Left renal cortex interstitium (tissue), 4 donors: ENCODE results near the gene PCED1B. TPM values are rescaled to one million over a fixed set of nuclear protein-coding genes. Genes with fewer than 3 reads are reported as not detected.

Experiments used
- DNase-seq, 4 donors: peaks; one replicate each; pipeline ENCODE4 v3.0.0-alpha.2; 2013; ENCODE audit warnings: low read depth in 4 of 4, low spot score in 2 of 4, missing footprints in 1 of 4
- polyA plus RNA-seq, 4 donors: library from polyadenylated mRNA; unstranded; fragments of 120-200 nt; gene quantifications; one replicate each; pipeline ENCODE4 v1.2.1, GENCODE V29; 2013; ENCODE audit not compliant: insufficient read length in 4 of 4

The PCED1B gene
- polyA plus RNA-seq, 4 donors = 4.0 to 5.9 (median 4.4) TPM

GRCh38 chr12:47087088-47087688 is 7.8 kb downstream of the PCED1B start:
- DNase-seq = no peak

DNA sequence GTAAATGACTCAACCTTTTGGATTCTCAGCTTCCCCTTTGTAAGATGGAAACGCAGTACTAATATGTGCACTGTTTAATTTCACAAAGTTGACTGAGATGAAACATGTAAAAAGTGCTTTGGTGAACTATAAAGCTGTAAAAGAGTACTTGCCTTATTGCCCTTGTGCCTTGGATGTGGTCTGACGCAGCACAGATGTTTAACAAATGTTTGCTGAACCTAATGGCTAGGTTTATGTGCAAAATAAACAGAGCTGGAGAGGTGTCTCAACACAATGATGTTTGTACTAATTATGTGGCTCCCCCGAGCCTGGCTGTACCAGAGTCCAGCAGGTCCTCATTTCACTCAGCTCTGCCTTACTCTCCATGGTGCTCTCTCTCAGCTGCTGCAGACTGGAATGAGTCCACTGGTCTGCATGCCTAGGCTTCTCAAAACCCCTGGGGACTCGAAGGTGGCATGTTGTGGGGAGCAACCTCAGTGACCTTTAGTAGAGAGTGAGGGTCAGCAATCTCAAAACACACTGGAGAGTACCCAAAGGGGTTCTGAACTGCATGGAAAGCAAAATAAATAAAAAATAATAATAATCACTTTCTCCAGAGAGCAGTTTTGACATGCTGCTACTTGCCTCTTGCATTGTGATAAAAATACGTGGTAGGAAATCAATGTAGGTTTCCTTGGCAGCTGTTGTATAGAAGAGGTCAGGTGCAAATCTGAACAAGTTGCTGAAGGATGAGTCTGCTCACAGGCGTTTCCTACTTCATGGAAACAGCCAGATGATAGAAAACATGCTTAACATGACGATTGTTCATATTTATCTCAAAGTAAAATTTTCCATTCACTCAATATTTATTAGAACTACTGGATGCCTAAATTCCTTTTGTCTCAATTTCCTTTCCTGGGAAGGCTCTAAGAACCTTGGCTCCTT is 8.9 kb downstream of the PCED1B start:
- DNase-seq = no peak

- DNase-seq = no peak
Measured at GRCh38 chr12:47091009-47091408, 11.6 kb downstream of the PCED1B start.

- no peak for DNase-seq
Measured at GRCh38 chr12:47094804-47095203, 15.4 kb downstream of the PCED1B start.

DNA sequence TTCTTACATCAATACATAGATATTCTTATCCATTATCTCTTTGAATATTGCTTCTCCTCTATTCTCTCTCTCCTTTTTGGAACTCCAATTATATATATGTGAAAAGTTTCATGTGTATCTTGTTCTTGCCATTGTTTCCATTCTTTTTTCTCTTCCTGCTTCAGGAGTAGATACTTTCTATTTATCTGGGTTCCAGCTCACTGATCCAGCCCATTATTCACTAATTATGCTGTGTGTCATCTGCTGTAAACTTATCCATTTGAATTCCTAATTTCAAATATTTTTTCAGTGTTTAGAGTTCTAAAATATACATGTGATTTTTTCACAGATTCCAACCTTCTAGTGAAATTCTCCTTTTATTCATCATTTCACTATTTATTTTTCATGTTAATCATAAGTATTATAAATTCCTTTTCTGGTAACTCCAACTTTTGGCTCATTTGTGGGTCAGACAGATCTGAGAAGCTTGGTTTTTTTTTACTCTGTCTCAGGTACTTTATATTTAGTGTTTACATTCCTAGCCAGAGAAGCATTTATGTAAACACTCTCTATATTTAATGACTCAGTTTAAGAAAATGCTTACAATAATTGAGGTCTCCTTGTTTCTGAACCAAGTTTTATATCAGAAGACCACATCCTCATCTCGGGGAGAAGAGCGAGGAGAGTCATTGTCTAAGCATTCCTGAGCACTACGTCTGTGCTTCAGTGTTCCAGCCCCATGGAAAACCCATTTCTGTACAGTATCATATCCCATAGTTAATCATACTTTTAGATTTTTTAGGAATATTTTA is 16.2 kb downstream of the PCED1B start:
- no peak for DNase-seq

- no peak for DNase-seq
Measured at GRCh38 chr12:47097276-47097896, 18.0 kb downstream of the PCED1B start.

DNA sequence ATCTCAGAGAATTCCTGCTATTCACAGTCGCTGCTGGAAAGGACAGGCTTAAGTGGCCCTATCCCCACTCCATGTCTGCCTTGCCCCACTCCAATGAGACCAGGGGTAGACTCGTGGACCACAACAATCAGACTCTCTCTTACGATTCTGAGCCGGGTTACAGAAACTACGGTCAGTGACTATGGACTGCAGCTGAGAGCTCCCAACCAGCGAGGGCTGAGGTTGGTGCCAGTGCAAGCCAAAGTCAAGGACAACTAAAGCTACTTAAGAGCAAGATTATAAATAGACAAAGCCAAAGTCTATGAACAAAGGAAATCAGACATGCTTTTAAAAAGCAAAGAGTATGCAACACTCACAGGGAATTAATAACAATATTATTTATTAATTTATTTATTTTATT is 18.7 kb downstream of the PCED1B start:
- no peak for DNase-seq

DNA sequence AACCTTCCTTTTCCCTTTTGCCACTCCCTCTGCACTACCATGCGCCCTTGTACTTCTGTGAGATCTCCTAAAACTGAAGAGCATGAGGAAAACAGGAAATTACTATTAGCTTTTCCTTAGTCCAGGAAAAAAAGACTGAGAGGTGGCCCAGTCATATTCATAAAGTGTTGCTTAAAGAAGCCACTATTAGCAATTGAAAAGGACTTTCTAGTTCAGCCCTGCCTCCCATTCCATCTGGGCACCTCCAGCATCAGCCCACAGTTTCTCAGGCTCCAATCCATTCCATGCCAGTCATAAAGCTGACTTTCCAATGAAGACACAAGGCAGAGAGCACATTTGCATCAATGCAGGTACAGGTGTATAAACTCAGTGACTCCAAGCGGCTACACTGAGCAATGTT is 20.2 kb downstream of the PCED1B start:
- no peak for DNase-seq

- no peak for DNase-seq
Measured at GRCh38 chr12:47100160-47100559, 20.7 kb downstream of the PCED1B start.

GRCh38 chr12:47102406-47102805 is 23.0 kb downstream of the PCED1B start:
- no peak for DNase-seq

- DNase-seq = no peak
Measured at GRCh38 chr12:47102845-47103651, 23.6 kb downstream of the PCED1B start.

DNA sequence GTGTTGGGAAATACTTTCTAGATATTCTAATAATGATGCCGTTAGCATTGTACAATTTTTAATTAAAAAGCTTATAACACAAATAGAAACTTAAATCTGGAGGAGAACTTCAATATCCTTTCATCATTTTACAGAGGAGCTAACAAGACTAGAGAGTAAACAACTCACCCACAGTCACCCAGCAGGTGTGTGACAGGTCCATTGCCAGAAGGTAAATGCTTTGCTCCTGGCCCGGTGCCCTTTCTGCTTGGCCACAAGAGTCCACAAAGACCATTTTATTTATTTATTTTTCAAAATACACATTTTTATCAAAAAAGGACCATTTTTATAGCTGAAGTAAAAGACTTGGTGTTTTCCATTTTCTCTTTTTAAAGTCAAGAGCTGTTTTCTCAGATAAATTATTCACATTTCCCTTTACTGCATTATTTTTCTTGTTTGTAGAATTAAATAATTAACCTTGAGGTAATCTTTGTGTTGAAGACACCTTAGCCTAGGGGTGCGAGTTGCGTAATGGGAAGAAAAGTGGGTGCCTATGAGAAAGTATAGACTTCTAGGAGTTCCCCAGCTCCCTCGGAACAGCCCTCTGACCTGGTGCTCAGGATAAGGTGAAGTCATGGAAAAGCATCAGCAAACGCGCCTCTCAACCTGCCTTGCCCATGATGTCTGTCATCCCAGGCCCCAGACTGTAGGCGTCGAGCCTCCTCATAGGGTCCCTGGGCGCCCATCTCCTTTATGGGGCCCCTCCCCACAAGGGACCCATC is 26.7 kb downstream of the PCED1B start:
- DNase-seq = no peak

DNA sequence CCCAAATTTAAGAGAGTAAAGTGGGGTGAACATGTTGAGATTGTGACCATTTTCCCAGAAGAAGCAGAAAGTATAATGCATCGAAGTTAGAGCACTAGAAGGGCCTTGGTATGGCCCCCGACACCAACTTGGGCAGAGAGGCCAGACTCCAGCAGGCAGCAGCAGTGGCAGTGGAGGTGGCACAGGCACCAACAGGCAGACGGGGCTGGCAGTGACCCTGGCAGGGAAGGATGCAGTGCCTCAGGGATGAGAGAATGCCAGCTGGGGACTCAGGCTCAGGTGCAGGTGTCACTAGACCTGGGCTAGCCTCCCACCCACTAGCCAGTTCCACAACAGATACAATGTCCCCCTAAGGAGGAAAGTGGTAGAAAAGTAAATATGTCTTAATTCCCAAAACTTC is 28.0 kb downstream of the PCED1B start:
- DNase-seq = no peak

GRCh38 chr12:47107926-47108325 is 28.5 kb downstream of the PCED1B start:
- no peak for DNase-seq

- no peak for DNase-seq
Measured at GRCh38 chr12:47110011-47110541, 30.7 kb downstream of the PCED1B start.

DNA sequence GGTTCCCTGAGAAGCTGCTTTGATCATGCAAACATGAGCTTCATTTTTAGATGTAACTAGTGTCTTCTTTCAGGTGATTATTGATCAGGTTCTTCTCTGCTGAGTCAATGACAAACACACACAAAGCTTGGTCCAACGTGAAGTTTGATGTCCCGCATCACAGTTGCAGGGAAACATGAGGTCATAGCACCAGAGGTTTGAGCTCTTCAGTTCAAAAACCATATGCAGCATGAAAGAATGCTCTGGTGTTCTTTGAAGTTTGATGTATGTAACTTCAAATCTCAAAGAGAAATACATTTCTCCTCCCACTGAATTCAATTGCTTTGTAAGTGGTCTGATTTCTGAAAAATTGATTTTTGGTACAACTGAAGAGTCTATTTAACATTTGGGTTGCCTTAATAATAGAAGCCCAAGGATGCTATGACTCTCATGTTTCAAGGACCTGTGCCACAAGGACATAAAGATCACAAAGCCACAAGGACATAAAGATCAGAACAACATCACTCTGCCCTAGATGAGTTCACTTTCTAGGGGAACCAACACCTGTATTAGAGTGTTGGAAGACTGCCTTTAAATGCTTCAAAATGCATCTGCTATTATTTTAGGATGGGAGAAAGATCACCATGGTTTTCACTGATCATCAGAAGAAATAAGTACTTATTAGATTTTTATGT is 31.4 kb downstream of the PCED1B start:
- DNase-seq = no peak

DNA sequence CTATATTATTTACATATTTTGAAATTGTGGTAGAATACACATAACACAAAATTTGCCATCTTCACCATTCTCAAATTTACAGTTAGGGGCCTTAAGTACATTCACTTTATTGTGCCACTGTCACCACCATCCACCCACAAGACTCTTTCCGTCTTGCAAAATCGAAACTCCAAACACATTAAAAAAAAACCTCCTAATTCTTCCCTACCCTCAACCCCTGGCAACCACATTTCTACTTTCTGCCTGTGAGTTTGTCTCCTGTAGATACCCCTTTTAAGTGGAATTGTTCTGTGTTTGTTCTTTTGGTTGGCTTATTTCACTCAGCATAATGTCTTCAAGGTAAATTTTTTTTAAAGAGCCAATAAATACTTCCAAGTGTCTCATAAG is 32.0 kb downstream of the PCED1B start:
- DNase-seq = no peak

DNA sequence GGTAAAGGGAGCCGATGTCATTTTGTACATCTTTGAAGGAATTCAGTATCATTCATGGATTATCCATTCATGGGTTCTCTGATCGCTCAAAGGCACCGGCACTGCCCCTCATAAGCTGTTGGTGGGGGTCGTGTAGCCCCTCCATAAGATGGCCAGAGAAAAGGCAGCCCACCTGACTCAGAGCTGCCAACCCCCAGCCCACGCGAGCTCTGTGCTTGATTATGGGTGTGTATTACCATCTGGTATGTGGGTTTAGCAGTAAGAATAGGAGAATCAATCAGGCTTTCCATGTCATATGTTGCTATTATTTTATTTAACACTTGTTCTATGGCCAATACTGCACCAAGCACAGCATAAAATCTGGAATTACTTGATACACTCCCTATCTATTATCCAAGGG is 32.4 kb downstream of the PCED1B start:
- DNase-seq = no peak

DNA sequence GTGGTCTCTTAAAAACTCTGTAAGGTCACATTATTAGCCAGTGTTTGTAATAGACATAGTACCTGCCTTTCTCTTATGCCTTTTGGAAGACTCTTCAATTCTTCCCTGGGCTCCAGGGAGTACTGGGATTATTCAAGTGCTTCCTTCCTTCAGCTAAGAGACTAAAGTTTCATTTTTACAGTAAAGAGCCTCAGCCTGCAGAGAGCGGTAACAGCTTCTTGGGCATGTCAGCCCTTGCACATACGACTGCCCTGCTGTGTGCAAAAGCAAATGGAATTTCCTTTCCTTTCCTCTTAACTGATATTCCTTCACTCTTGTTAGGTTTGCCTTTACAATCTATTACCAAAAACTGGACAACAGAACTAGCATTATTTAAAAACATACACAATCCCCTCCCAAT is 33.3 kb downstream of the PCED1B start:
- no peak for DNase-seq
